ENCODE results near the gene IRGC.

DNA sequence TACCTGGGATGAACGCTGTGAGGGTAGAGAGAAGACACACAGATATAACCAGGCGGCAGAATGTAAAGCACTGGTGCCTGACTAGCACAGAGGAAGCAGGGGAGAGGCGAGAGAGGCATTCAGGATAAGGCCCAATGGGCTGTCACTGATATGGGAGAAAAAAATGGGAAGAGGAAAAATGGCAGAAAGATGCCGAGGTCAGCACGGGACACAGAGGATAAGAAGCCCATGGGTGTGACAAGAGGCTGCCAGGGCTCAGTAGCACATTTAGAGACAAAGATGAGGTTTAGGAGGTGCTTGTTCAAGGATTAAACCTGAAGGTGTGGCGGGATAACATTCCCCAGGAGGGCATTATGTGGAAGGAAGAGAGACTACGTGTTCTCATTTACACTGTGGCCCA, 33.3 kb downstream of the IRGC start:
- TF ChIP-seq, protein P1, sequence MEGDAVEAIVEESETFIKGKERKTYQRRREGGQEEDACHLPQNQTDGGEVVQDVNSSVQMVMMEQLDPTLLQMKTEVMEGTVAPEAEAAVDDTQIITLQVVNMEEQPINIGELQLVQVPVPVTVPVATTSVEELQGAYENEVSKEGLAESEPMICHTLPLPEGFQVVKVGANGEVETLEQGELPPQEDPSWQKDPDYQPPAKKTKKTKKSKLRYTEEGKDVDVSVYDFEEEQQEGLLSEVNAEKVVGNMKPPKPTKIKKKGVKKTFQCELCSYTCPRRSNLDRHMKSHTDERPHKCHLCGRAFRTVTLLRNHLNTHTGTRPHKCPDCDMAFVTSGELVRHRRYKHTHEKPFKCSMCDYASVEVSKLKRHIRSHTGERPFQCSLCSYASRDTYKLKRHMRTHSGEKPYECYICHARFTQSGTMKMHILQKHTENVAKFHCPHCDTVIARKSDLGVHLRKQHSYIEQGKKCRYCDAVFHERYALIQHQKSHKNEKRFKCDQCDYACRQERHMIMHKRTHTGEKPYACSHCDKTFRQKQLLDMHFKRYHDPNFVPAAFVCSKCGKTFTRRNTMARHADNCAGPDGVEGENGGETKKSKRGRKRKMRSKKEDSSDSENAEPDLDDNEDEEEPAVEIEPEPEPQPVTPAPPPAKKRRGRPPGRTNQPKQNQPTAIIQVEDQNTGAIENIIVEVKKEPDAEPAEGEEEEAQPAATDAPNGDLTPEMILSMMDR (IDR thresholded peaks at IDR 0.05; ENCODE audit: low read length), result no peak
- TF ChIP-seq EZH2 (IDR thresholded peaks at IDR 0.05; ENCODE audit: borderline replicate concordance, low read length), result no peak

Data from OCI-LY1 (cell line).